ENCODE measurements around the gene SLC39A2. TPM values are rescaled to one million over a fixed set of nuclear protein-coding genes. Genes with fewer than 3 reads are reported as not detected.
"Not testable (repeated sequence)": the region's sequence is repeated elsewhere in the genome, so short reads cannot be mapped to it uniquely, and the experiment has no call there.

Gene SLC39A2
- total RNA-seq, 1 donor from 2014 or later: 0.38 TPM

GRCh38 chr14:20978687-20979086 is 20.4 kb upstream of the SLC39A2 start:
- peaks cover 13% of the 10 kb centered on the region for H3K27me3 Mint-ChIP-seq
- H3K4me3 Mint-ChIP-seq: no peak overlapping the region
- no peaks in the 10 kb centered on the region for H3K36me3 Mint-ChIP-seq (ENCODE audit: low read depth)
- H3K4me1 Mint-ChIP-seq: no peaks in the 10 kb centered on the region
- H3K9me3 Mint-ChIP-seq: no peaks in the 10 kb centered on the region
- no peak for TF ChIP-seq CTCF (IDR thresholded peaks at IDR 0.05)
- DNase-seq: no peak
- ChIA-PET POLR2A (no interaction called here), CTCF (no interaction called here)
- no peak for ATAC-seq (ENCODE audit: low read depth)
- no peak overlapping the region for H3K27ac Mint-ChIP-seq
- intact Hi-C loops (cut with micrococcal nuclease): loop anchor here (10.0 kb wide), 1 partner anchor 644 kb away; the partner anchor contains the start of gene CCNB1IP1

DNA sequence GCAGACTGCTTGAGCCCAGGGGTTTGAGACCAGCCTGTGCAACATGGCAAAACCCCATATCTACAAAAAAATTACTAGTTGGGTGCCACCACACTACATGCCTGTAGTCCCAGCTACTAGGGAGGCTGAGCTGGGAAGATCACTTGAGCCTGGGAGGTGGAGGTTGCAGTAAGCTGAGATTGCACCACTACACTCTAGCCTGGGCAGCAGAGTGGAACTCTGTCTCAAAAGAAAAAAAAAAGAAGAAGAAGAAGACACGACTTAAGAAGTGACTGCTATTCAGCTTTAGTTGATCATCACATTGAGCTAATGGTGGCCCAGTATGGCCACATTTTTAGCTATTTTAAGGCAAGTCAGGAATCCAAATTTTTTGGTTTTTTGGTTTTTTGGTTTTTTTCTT is 18.2 kb upstream of the SLC39A2 start:
- intact Hi-C loops (cut with micrococcal nuclease): no loop called here

GRCh38 chr14:20982646-20983369 is 16.3 kb upstream of the SLC39A2 start:
- H3K9me3 Mint-ChIP-seq: no peaks in the 10 kb centered on the region
- no peak for TF ChIP-seq CTCF (IDR thresholded peaks at IDR 0.05)
- ATAC-seq (ENCODE audit: low read depth) (no peak), DNase-seq (no peak)
- H3K36me3 Mint-ChIP-seq (ENCODE audit: low read depth): no peaks in the 10 kb centered on the region
- H3K4me1 Mint-ChIP-seq: no peaks in the 10 kb centered on the region
- no peak overlapping the region for H3K4me3 Mint-ChIP-seq
- intact Hi-C loops (cut with micrococcal nuclease): no loop called here
- CTCF ChIA-PET: interaction anchor here (1.4 kb wide), 1 partner anchor 12 kb away, joined by 7 read pairs; no protein-coding TSS in a partner anchor
- peaks cover 12% of the 10 kb centered on the region for H3K27me3 Mint-ChIP-seq
- POLR2A ChIA-PET: interaction anchor here (0.6 to 0.7 kb wide), 2 partner anchors 202 to 461 kb away, joined by 3 read pairs; no protein-coding TSS in a partner anchor
- H3K27ac Mint-ChIP-seq: no peak overlapping the region

More for the DNA sequence above, 18.2 kb upstream of the SLC39A2 start:
- Mint-ChIP-seq H3K4me1 (no peaks in the 10 kb centered on the region), H3K4me3 (no peak overlapping the region), H3K27me3 (peaks cover 12% of the 10 kb centered on the region), H3K36me3 (ENCODE audit: low read depth) (no peaks in the 10 kb centered on the region), H3K9me3 (no peaks in the 10 kb centered on the region), H3K27ac (no peak overlapping the region)
- CTCF ChIA-PET: interaction anchor here (0.9 to 1.5 kb wide), 2 partner anchors 10 to 34 kb away, joined by 4 read pairs; no protein-coding TSS in a partner anchor
- ATAC-seq (ENCODE audit: low read depth): no peak
- no peak for DNase-seq
- no peak for TF ChIP-seq CTCF (IDR thresholded peaks at IDR 0.05)
- POLR2A ChIA-PET: no interaction called here

DNA sequence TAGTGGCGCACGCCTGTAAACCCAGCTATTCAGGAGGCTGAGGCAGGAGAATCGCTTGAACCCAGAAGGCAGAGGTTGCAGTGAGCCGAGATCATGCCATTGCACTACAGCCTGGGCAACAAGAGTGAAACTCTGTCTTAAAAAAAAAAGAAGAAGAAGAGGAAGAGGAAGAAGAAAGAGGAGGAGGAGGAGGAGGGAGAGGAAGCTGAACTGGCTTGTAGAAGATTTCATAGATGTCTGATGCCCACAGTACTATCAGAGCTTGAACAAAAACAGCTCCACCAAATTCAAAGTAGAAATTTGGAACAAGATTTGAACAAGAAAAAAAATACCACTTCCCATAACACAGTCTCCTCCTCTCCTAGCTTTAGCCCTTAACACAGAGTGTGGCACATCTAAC is 13.4 kb upstream of the SLC39A2 start:
- CTCF ChIA-PET: interaction anchor here (1.2 kb wide), 1 partner anchor 15 kb away, joined by 4 read pairs; no protein-coding TSS in a partner anchor
- H3K9me3 Mint-ChIP-seq; DNase-seq; ATAC-seq (ENCODE audit: low read depth); H3K4me3 Mint-ChIP-seq; H3K27ac Mint-ChIP-seq; POLR2A ChIA-PET; intact Hi-C loops (cut with micrococcal nuclease); H3K27me3 Mint-ChIP-seq; H3K36me3 Mint-ChIP-seq (ENCODE audit: low read depth): not testable (repeated sequence)
- H3K4me1 Mint-ChIP-seq: peaks cover 18% of the 10 kb centered on the region

- H3K36me3 Mint-ChIP-seq (ENCODE audit: low read depth): peaks cover 11% of the 10 kb centered on the region
- ATAC-seq (ENCODE audit: low read depth) (no peak), DNase-seq (no peak)
- ChIA-PET POLR2A (interaction anchor here (0.6 kb wide), 1 partner anchor 10 kb away, joined by 3 read pairs; no protein-coding TSS in a partner anchor), CTCF (no interaction called here)
- H3K4me1 Mint-ChIP-seq: peaks cover 28% of the 10 kb centered on the region
- TF ChIP-seq CTCF (IDR thresholded peaks at IDR 0.05): no peak
- no peaks in the 10 kb centered on the region for H3K9me3 Mint-ChIP-seq
- intact Hi-C loops (cut with micrococcal nuclease): no loop called here
- no peak overlapping the region for H3K27ac Mint-ChIP-seq
- H3K4me3 Mint-ChIP-seq: no peak overlapping the region
- peaks cover 4% of the 10 kb centered on the region for H3K27me3 Mint-ChIP-seq
Observed at GRCh38 chr14:20986811-20987210, 12.3 kb upstream of the SLC39A2 start.
